ENCODE data around the gene BEST4. TPM values are rescaled to one million over a fixed set of nuclear protein-coding genes. Genes with fewer than 3 reads are reported as not detected.
"Not testable (repeated sequence)": the region's sequence is repeated elsewhere in the genome, so short reads cannot be mapped to it uniquely, and the experiment has no call there.

The BEST4 gene
- total RNA-seq, 2 donors from 2014 or later: 0.37 to 0.38 TPM

- intact Hi-C loops (cut with DNase I): no loop called here
- DNase-seq (ENCODE audit: low spot score): peak; percentile 57
Observed at GRCh38 chr1:44821240-44821715, 33.3 kb upstream of the BEST4 start.

GRCh38 chr1:44820328-44821239 is 32.6 kb upstream of the BEST4 start:
- DNase-seq (ENCODE audit: low spot score): no peak
- intact Hi-C loops (cut with DNase I): no loop called here

- DNase-seq (ENCODE audit: low spot score): peak; percentile 95
- intact Hi-C loops (cut with DNase I): no loop called here
Observed at GRCh38 chr1:44819608-44820327, 31.8 kb upstream of the BEST4 start.

GRCh38 chr1:44819196-44819607 is 31.2 kb upstream of the BEST4 start:
- DNase-seq (ENCODE audit: low spot score): no peak
- intact Hi-C loops (cut with DNase I): no loop called here

- intact Hi-C loops (cut with DNase I): no loop called here
Observed at GRCh38 chr1:44817771-44818495, 30.0 kb upstream of the BEST4 start.

GRCh38 chr1:44817307-44817706 is 29.3 kb upstream of the BEST4 start:
- intact Hi-C loops (cut with DNase I): no loop called here
- DNase-seq (ENCODE audit: low spot score): no peak

More at GRCh38 chr1:44817771-44818495, 30.0 kb upstream of the BEST4 start:
- DNase-seq (ENCODE audit: low spot score): peak; percentile 28

GRCh38 chr1:44815926-44816325 is 28.0 kb upstream of the BEST4 start:
- peak; percentile 22 for DNase-seq (ENCODE audit: low spot score)

GRCh38 chr1:44812822-44813543 is 25.0 kb upstream of the BEST4 start:
- intact Hi-C loops (cut with DNase I): no loop called here
- peak; percentile 80 for DNase-seq (ENCODE audit: low spot score)

More at GRCh38 chr1:44815926-44816325, 28.0 kb upstream of the BEST4 start:
- intact Hi-C loops (cut with DNase I): not testable (repeated sequence)

GRCh38 chr1:44811234-44811633 is 23.3 kb upstream of the BEST4 start:
- no peak for DNase-seq (ENCODE audit: low spot score)
- intact Hi-C loops (cut with DNase I): no loop called here

GRCh38 chr1:44810762-44811105 is 22.8 kb upstream of the BEST4 start:
- DNase-seq (ENCODE audit: low spot score); intact Hi-C loops (cut with DNase I): not testable (repeated sequence)

GRCh38 chr1:44810101-44810761 is 22.3 kb upstream of the BEST4 start:
- DNase-seq (ENCODE audit: low spot score): peak; percentile 90
- intact Hi-C loops (cut with DNase I): no loop called here

- peak; percentile 91 for DNase-seq (ENCODE audit: low spot score)
- intact Hi-C loops (cut with DNase I): no loop called here
Observed at GRCh38 chr1:44808938-44809917, 21.3 kb upstream of the BEST4 start.

GRCh38 chr1:44808063-44808937 is 20.3 kb upstream of the BEST4 start, which contains the start of gene BTBD19:
TSS of gene BTBD19 (plus strand) at chr1:44808523. CDS start at chr1:44808821, 298 bp downstream.
- DNase-seq (ENCODE audit: low spot score): peak; percentile 95
- intact Hi-C loops (cut with DNase I): no loop called here

GRCh38 chr1:44807364-44808062 is 19.5 kb upstream of the BEST4 start:
- peak; percentile 99 for DNase-seq (ENCODE audit: low spot score)
- intact Hi-C loops (cut with DNase I): no loop called here

- intact Hi-C loops (cut with DNase I): no loop called here
Observed at GRCh38 chr1:44806704-44807363, 18.9 kb upstream of the BEST4 start, which contains the start of gene DYNLT4. TSS of gene DYNLT4 (minus strand) at chr1:44807351. CDS start at chr1:44806668, 683 bp downstream.

More at GRCh38 chr1:44806704-44807363, 18.9 kb upstream of the BEST4 start, which contains the start of gene DYNLT4:
- no peak for DNase-seq (ENCODE audit: low spot score)
